HEK293 (cell line): Measurements from ENCODE around the gene PRMT7.

Experiments
- CTCF ChIA-PET: fragments of 350-600 bp; formaldehyde crosslinking; extraction: SDS; loops from one replicate; lab custom pipeline; 2021; ENCODE audit warnings: antibody characterized with exemption; lab: Yijun Ruan, JAX
- POLR2A ChIA-PET: fragments of 300-600 bp; formaldehyde crosslinking; extraction: SDS; loops from one replicate; lab custom pipeline; 2020; ENCODE audit warnings: antibody characterized with exemption, inconsistent platforms; lab: Yijun Ruan, JAX
- H3K27ac ChIP-seq: fragments of 200-500 bp; sonication (Bioruptor generic); 2 replicates; pipeline ENCODE4 v1.5.1; 2014; ENCODE audit warnings: low read depth, low read length, control low read depth, inconsistent platforms; ENCODE audit errors: extremely low read depth
- H3K36me3 ChIP-seq, 2 experiments: fragments of 200-500 bp in 1 of 2; sonication (Bioruptor generic) in 1 of 2; 1 replicate in 1 of 2; 2 replicates in 1 of 2; pipeline ENCODE4 v1.5.1; 2014 to 2017; ENCODE audit warnings: inconsistent platforms in 2 of 2, low read length in 2 of 2; ENCODE audit not compliant: control insufficient read depth in 2 of 2, insufficient read depth in 1 of 2
- H3K4me1 ChIP-seq: fragments of 200-500 bp; sonication (Bioruptor generic); 2 replicates; pipeline ENCODE4 v1.5.1; 2014; ENCODE audit warnings: mild to moderate bottlenecking, low read length, inconsistent platforms; ENCODE audit not compliant: control insufficient read depth, insufficient read depth
- H3K4me3 ChIP-seq: 2 replicates; pipeline ENCODE4 v1.5.1; 2011; ENCODE audit warnings: low read depth, mild to moderate bottlenecking, control low read depth, low read length, moderate library complexity
- H3K9me3 ChIP-seq: fragments of 200-500 bp; sonication (Bioruptor generic); 2 replicates; pipeline ENCODE4 v1.5.1; 2014; ENCODE audit warnings: low read depth, low read length, inconsistent platforms; ENCODE audit not compliant: control insufficient read depth, insufficient read depth
- GLI2 ChIP-seq: fragments of 450-650 bp; formaldehyde crosslinking; IDR thresholded peaks from 2 replicates; pipeline ENCODE4; 2017; ENCODE audit warnings: missing biosample characterization, missing genetic modification characterization, low read depth, borderline replicate concordance
- GLI4 ChIP-seq: fragments of 450-650 bp; formaldehyde crosslinking; IDR thresholded peaks from 2 replicates; pipeline ENCODE4 v1.5.1; 2016; ENCODE audit warnings: missing biosample characterization, missing genetic modification characterization
- HOXC10 ChIP-seq: sonication (generic); formaldehyde crosslinking; IDR thresholded peaks from 2 replicates; pipeline ENCODE4 v1.8.1; 2023; ENCODE audit warnings: mild to moderate bottlenecking, missing genetic modification reagents
- OSR2 ChIP-seq: fragments of 450-650 bp; formaldehyde crosslinking; IDR thresholded peaks from 2 replicates; pipeline ENCODE4 v1.5.1; 2016; ENCODE audit warnings: missing biosample characterization, missing genetic modification characterization
- SETDB1 ChIP-seq: IDR thresholded peaks from one replicate; pipeline ENCODE4 v1.6.1; 2017; ENCODE audit warnings: mild to moderate bottlenecking, low read length, moderate library complexity, mixed read lengths; ENCODE audit not compliant: insufficient read length
- ZBTB20 ChIP-seq: fragments of 450-650 bp; formaldehyde crosslinking; IDR thresholded peaks from 2 replicates; pipeline ENCODE4 v1.5.1; 2016; ENCODE audit warnings: missing biosample characterization, missing genetic modification characterization
- ZNF114 ChIP-seq: fragments of 450-650 bp; formaldehyde crosslinking; IDR thresholded peaks from 2 replicates; pipeline ENCODE4 v1.5.0; 2017; ENCODE audit warnings: missing biosample characterization, missing genetic modification characterization
- ZNF138 ChIP-seq: fragments of 450-650 bp; formaldehyde crosslinking; IDR thresholded peaks from 2 replicates; pipeline ENCODE4 v1.5.1; 2016; ENCODE audit warnings: missing biosample characterization, missing genetic modification characterization, borderline replicate concordance
- ZNF239 ChIP-seq: fragments of 450-650 bp; formaldehyde crosslinking; IDR thresholded peaks from 2 replicates; pipeline ENCODE4 v1.5.1; 2016; ENCODE audit warnings: missing biosample characterization, missing genetic modification characterization
- ZNF37A ChIP-seq: fragments of 450-650 bp; IDR thresholded peaks from 2 replicates; pipeline ENCODE4 v1.5.1; 2018; ENCODE audit warnings: missing biosample characterization, missing genetic modification characterization
- ZNF391 ChIP-seq: fragments of 450-650 bp; formaldehyde crosslinking; IDR thresholded peaks from 2 replicates; pipeline ENCODE4 v1.5.1; 2016; ENCODE audit warnings: low read depth, missing biosample characterization, missing genetic modification characterization, borderline replicate concordance
- ZNF548 ChIP-seq: fragments of 450-650 bp; formaldehyde crosslinking; IDR thresholded peaks from 2 replicates; pipeline ENCODE4 v1.5.1; 2016; ENCODE audit warnings: missing biosample characterization, missing genetic modification characterization
- ZNF555 ChIP-seq: fragments of 450-650 bp; formaldehyde crosslinking; conservative IDR thresholded peaks from 2 replicates; pipeline ENCODE4 v1.5.1; 2017; ENCODE audit warnings: missing biosample characterization, mild to moderate bottlenecking, missing genetic modification characterization, inconsistent platforms
- ZNF776 ChIP-seq: fragments of 450-650 bp; formaldehyde crosslinking; IDR thresholded peaks from 2 replicates; pipeline ENCODE4 v1.5.0; 2017; ENCODE audit warnings: missing biosample characterization, missing genetic modification characterization, borderline replicate concordance
- ZNF837 ChIP-seq: fragments of 450-650 bp; formaldehyde crosslinking; IDR thresholded peaks from 2 replicates; pipeline ENCODE4 v1.5.1; 2016; ENCODE audit warnings: missing biosample characterization, missing genetic modification characterization
- TF ChIP-seq, protein P1 (sequence below): fragments of 450-650 bp; formaldehyde crosslinking; optimal IDR thresholded peaks from 2 replicates; pipeline ENCODE3; 2016; ENCODE audit warnings: missing biosample characterization, mild to moderate bottlenecking, missing genetic modification characterization
- TF ChIP-seq, protein P2 (sequence below): fragments of 450-650 bp; formaldehyde crosslinking; IDR thresholded peaks from 2 replicates; pipeline ENCODE4 v1.5.1; 2016; ENCODE audit warnings: missing biosample characterization, missing genetic modification characterization
- TF ChIP-seq, protein P3 (sequence below): fragments of 450-650 bp; formaldehyde crosslinking; IDR thresholded peaks from 2 replicates; pipeline ENCODE4 v1.5.1; 2016; ENCODE audit warnings: missing biosample characterization, missing genetic modification characterization
- TF ChIP-seq, protein P4 (sequence below): fragments of 450-650 bp; formaldehyde crosslinking; IDR thresholded peaks from 2 replicates; pipeline ENCODE4 v1.5.1; 2016; ENCODE audit warnings: missing biosample characterization, missing genetic modification characterization, borderline replicate concordance
- TF ChIP-seq, protein P5 (sequence below): fragments of 450-650 bp; formaldehyde crosslinking; IDR thresholded peaks from 2 replicates; pipeline ENCODE4 v1.5.1; 2016; ENCODE audit warnings: missing biosample characterization, missing genetic modification characterization
- TF ChIP-seq, protein P6 (sequence below): IDR thresholded peaks from 2 replicates; pipeline ENCODE4 v1.6.1; 2011; ENCODE audit warnings: mild to moderate bottlenecking, low read depth, low read length, borderline replicate concordance

Gene PRMT7

DNA sequence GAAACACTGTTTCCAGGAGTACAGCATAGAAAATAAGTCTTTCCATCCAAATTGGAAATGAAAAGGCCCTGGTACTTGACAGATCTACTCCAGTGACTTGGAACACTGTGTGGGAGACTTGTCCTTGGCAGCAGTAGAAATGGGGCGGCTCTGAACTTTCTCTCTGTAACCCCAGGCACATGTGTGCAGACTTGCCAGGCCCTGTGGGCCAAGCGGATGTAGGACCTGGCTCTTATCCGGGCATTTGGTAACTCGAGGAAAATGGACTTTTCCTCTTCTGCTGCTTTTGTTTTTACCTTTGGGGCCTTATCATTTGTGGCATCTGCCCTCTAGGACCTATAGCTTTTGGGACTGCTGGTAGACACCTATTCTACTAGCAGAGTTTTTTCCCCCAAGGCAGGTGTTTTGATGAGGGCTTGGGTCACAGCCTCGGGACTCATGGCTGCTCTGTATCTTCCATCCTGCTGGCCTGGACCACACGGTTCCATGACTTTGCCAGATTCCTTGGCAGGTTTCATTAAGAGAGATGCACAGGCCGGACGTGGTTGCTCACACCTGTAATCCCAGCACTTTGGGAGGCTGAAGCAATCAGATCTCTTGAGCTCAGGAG lies 94.0 kb downstream of the PRMT7 start:
- ChIA-PET CTCF (interaction anchor here (0.6 to 1.6 kb wide), 5 partner anchors 8 to 94 kb away, joined by 3 to 4 read pairs (median 3); partner anchors contain the start of genes PRMT7 and SLC7A6OS), POLR2A (no interaction called here)
- Histone ChIP-seq H3K36me3 (no peaks in the 10 kb centered on the region), H3K27ac (no peak overlapping the region), H3K9me3 (no peaks in the 10 kb centered on the region), H3K4me1 (no peaks in the 10 kb centered on the region)
- TF ChIP-seq GLI4 (tag by site-specific recombination) (no peak), ZNF548 (no peak), OSR2 (tag by site-specific recombination) (no peak), SETDB1 (no peak), ZNF776 (tag by site-specific recombination) (no peak), ZNF37A (no peak), ZNF114 (tag by site-specific recombination) (no peak), ZBTB20 (no peak), ZNF138 (tag by site-specific recombination) (no peak), ZNF391 (no peak), HOXC10 (no peak), ZNF239 (no peak), ZNF555 (no peak)
- TF ChIP-seq, protein P1, sequence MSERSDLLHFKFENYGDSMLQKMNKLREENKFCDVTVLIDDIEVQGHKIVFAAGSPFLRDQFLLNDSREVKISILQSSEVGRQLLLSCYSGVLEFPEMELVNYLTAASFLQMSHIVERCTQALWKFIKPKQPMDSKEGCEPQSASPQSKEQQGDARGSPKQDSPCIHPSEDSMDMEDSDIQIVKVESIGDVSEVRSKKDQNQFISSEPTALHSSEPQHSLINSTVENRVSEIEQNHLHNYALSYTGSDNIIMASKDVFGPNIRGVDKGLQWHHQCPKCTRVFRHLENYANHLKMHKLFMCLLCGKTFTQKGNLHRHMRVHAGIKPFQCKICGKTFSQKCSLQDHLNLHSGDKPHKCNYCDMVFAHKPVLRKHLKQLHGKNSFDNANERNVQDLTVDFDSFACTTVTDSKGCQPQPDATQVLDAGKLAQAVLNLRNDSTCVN (tag by site-specific recombination): no peak
- TF ChIP-seq, protein P2, sequence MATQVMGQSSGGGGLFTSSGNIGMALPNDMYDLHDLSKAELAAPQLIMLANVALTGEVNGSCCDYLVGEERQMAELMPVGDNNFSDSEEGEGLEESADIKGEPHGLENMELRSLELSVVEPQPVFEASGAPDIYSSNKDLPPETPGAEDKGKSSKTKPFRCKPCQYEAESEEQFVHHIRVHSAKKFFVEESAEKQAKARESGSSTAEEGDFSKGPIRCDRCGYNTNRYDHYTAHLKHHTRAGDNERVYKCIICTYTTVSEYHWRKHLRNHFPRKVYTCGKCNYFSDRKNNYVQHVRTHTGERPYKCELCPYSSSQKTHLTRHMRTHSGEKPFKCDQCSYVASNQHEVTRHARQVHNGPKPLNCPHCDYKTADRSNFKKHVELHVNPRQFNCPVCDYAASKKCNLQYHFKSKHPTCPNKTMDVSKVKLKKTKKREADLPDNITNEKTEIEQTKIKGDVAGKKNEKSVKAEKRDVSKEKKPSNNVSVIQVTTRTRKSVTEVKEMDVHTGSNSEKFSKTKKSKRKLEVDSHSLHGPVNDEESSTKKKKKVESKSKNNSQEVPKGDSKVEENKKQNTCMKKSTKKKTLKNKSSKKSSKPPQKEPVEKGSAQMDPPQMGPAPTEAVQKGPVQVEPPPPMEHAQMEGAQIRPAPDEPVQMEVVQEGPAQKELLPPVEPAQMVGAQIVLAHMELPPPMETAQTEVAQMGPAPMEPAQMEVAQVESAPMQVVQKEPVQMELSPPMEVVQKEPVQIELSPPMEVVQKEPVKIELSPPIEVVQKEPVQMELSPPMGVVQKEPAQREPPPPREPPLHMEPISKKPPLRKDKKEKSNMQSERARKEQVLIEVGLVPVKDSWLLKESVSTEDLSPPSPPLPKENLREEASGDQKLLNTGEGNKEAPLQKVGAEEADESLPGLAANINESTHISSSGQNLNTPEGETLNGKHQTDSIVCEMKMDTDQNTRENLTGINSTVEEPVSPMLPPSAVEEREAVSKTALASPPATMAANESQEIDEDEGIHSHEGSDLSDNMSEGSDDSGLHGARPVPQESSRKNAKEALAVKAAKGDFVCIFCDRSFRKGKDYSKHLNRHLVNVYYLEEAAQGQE: no peak
- TF ChIP-seq, protein P3, sequence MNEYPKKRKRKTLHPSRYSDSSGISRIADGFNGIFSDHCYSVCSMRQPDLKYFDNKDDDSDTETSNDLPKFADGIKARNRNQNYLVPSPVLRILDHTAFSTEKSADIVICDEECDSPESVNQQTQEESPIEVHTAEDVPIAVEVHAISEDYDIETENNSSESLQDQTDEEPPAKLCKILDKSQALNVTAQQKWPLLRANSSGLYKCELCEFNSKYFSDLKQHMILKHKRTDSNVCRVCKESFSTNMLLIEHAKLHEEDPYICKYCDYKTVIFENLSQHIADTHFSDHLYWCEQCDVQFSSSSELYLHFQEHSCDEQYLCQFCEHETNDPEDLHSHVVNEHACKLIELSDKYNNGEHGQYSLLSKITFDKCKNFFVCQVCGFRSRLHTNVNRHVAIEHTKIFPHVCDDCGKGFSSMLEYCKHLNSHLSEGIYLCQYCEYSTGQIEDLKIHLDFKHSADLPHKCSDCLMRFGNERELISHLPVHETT: no peak
- TF ChIP-seq, all 188 proteins: peak for 0
- no peak overlapping the region for H3K4me3 ChIP-seq

DNA sequence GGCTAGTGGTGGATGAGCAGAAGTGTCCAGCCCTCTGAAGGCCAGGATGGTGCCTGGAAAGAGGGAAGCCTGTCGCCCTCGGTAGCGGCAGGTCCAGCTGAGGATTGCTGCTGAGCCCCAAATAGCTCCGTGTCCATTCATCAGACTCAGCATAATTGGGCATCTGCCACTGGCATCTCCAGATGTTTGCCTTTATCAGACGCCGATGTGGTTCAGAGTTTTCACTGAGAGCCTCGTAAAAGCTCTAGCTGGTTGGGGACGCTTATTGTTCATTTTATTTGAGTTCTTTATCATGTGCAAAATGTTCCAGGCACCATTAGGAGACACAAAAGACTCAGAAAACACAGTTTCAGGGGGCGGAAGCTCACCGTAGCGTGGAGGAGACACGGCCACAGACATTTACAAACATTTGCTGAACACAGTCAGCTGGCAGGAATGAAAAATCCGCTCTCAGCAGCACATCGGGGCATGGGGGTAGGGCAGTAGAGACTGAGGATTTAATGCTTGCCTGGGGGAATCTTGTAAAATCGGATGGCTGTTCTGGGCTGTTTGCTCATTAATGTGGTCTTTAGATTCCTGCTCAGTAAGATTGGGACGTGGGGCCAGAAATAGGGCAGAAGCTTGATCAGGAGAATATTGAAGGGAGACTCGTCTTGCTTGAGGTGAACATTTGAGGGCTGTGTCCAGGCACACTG lies 95.8 kb downstream of the PRMT7 start:
- CTCF ChIA-PET: interaction anchor here (0.7 to 2.0 kb wide), 7 partner anchors 10 to 113 kb away, joined by 3 to 12 read pairs (median 4); no protein-coding TSS in a partner anchor
- TF ChIP-seq, protein P4, sequence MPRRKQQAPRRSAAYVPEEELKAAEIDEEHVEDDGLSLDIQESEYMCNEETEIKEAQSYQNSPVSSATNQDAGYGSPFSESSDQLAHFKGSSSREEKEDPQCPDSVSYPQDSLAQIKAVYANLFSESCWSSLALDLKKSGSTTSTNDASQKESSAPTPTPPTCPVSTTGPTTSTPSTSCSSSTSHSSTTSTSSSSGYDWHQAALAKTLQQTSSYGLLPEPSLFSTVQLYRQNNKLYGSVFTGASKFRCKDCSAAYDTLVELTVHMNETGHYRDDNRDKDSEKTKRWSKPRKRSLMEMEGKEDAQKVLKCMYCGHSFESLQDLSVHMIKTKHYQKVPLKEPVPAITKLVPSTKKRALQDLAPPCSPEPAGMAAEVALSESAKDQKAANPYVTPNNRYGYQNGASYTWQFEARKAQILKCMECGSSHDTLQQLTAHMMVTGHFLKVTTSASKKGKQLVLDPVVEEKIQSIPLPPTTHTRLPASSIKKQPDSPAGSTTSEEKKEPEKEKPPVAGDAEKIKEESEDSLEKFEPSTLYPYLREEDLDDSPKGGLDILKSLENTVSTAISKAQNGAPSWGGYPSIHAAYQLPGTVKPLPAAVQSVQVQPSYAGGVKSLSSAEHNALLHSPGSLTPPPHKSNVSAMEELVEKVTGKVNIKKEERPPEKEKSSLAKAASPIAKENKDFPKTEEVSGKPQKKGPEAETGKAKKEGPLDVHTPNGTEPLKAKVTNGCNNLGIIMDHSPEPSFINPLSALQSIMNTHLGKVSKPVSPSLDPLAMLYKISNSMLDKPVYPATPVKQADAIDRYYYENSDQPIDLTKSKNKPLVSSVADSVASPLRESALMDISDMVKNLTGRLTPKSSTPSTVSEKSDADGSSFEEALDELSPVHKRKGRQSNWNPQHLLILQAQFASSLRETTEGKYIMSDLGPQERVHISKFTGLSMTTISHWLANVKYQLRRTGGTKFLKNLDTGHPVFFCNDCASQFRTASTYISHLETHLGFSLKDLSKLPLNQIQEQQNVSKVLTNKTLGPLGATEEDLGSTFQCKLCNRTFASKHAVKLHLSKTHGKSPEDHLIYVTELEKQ (tag by site-specific recombination): no peak
- no peak for TF ChIP-seq ZNF837
- TF ChIP-seq GLI2 (tag by site-specific recombination): no peak
- TF ChIP-seq, protein P5, sequence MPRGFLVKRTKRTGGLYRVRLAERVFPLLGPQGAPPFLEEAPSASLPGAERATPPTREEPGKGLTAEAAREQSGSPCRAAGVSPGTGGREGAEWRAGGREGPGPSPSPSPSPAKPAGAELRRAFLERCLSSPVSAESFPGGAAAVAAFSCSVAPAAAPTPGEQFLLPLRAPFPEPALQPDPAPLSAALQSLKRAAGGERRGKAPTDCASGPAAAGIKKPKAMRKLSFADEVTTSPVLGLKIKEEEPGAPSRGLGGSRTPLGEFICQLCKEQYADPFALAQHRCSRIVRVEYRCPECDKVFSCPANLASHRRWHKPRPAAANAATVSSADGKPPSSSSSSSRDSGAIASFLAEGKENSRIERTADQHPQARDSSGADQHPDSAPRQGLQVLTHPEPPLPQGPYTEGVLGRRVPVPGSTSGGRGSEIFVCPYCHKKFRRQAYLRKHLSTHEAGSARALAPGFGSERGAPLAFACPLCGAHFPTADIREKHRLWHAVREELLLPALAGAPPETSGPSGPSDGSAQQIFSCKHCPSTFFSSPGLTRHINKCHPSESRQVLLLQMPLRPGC: no peak
- TF ChIP-seq, protein P6, sequence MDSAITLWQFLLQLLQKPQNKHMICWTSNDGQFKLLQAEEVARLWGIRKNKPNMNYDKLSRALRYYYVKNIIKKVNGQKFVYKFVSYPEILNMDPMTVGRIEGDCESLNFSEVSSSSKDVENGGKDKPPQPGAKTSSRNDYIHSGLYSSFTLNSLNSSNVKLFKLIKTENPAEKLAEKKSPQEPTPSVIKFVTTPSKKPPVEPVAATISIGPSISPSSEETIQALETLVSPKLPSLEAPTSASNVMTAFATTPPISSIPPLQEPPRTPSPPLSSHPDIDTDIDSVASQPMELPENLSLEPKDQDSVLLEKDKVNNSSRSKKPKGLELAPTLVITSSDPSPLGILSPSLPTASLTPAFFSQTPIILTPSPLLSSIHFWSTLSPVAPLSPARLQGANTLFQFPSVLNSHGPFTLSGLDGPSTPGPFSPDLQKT: no peak

More for the DNA sequence above, 95.8 kb downstream of the PRMT7 start:
- H3K27ac ChIP-seq: peak overlapping the region; percentile 29; the same call in 1 of the 2 replicates
- POLR2A ChIA-PET: no interaction called here
- H3K36me3 ChIP-seq: no peaks in the 10 kb centered on the region
- H3K4me3 ChIP-seq: peak overlapping the region; percentile 1; the same call in 1 of the 2 replicates
- H3K9me3 ChIP-seq: no peaks in the 10 kb centered on the region
- no peaks in the 10 kb centered on the region for H3K4me1 ChIP-seq
